ENCODE measurements around the gene FOS. TPM values are rescaled to one million over a fixed set of nuclear protein-coding genes. Genes with fewer than 3 reads are reported as not detected.

Gene FOS
- total and polyA plus RNA-seq, 2 of the 13 experiments (the other 11 are each of a cell fraction or from before 2014, with no cell fraction given): 15.9 to 24.2 TPM

GRCh38 chr14:75258803-75259509 is 19.7 kb upstream of the FOS start (continued):
- TF ChIP-seq CHD4 (IDR thresholded peaks at IDR 0.05; ENCODE audit: borderline replicate concordance, low read length) (no peak), NCOA2 (CRISPR knock-in tag; IDR thresholded peaks at IDR 0.05) (no peak; the same call in 1 of the 2 replicates), ZNF382 (CRISPR knock-in tag; IDR thresholded peaks at IDR 0.05; ENCODE audit: borderline replicate concordance) (no peak), ZNF160 (CRISPR knock-in tag; IDR thresholded peaks at IDR 0.05) (0 out of 2 replicates have a peak, but pooled peaks have one; percentile 43), DNMT1 (CRISPR knock-in tag; IDR thresholded peaks at IDR 0.05) (no peak), ZSCAN25 (CRISPR knock-in tag; IDR thresholded peaks at IDR 0.05) (no peak), POGK (CRISPR knock-in tag; conservative IDR thresholded peaks at IDR 0.05) (no peak), ZNF776 (CRISPR knock-in tag; IDR thresholded peaks at IDR 0.05) (no peak), SALL1 (CRISPR knock-in tag; IDR thresholded peaks at IDR 0.05) (peak; percentile 74), SIN3B (IDR thresholded peaks at IDR 0.05; ENCODE audit: low read length) (peak; percentile 53; the same call in 1 of the 2 replicates), ZNF12 (CRISPR knock-in tag; IDR thresholded peaks at IDR 0.05) (no peak), HDAC6 (IDR thresholded peaks at IDR 0.05; ENCODE audit: low read depth, low read length) (no peak), HNRNPLL (IDR thresholded peaks at IDR 0.05; ENCODE audit: low read depth, low read length, poor library complexity, severe bottlenecking) (peak; percentile 69), ZNF230 (CRISPR knock-in tag; IDR thresholded peaks at IDR 0.05) (no peak), KDM2A (CRISPR knock-in tag; IDR thresholded peaks at IDR 0.05; ENCODE audit: borderline replicate concordance, low read depth) (peak; percentile 52; the same call in 1 of the 2 replicates), HNF1A (IDR thresholded peaks at IDR 0.05; ENCODE audit: low read depth) (no peak), HNF1A (CRISPR knock-in tag; IDR thresholded peaks at IDR 0.05; ENCODE audit: borderline replicate concordance) (peak; percentile 59; the same call in 1 of the 2 replicates), CSRNP2 (CRISPR knock-in tag; conservative IDR thresholded peaks at IDR 0.05; ENCODE audit: low read depth) (0 out of 2 replicates have a peak, but pooled peaks have one; percentile 25), ZNF136 (CRISPR knock-in tag; IDR thresholded peaks at IDR 0.05; ENCODE audit: low read depth) (no peak), ZNF451 (CRISPR knock-in tag; IDR thresholded peaks at IDR 0.05) (peak; percentile 56; the same call in 1 of the 2 replicates), ELF4 (CRISPR knock-in tag; IDR thresholded peaks at IDR 0.05; ENCODE audit: borderline replicate concordance) (no peak)
